Upper lobe of right lung (tissue), 1 donor: ENCODE results near the gene LRMDA. TPM values are rescaled to one million over a fixed set of nuclear protein-coding genes. Genes with fewer than 3 reads are reported as not detected.
A peak's percentile ranks its signal among the peaks of the same experiment; 100 is the strongest.

Experiments
- ATAC-seq: fragments of 200-7000 bp; cut with Tn5 transposase; one replicate; pipeline ENCODE4 v1.9.1; 2020; ENCODE audit warnings: mild to moderate bottlenecking, moderate library complexity
- DNase-seq: peaks from one replicate; pipeline ENCODE4 v3.0.0-alpha.2; 2020
- H3K27ac ChIP-seq: fragments of 200-600 bp; one replicate; pipeline ENCODE4 v1.8.0; 2022
- H3K27me3 ChIP-seq: fragments of 200-600 bp; one replicate; pipeline ENCODE4 v1.8.0; 2022; ENCODE audit warnings: mild to moderate bottlenecking
- H3K36me3 ChIP-seq: fragments of 200-600 bp; one replicate; pipeline ENCODE4 v1.8.0; 2022
- H3K4me1 ChIP-seq: fragments of 200-600 bp; one replicate; pipeline ENCODE4 v1.8.0; 2022
- H3K4me3 ChIP-seq: fragments of 200-600 bp; one replicate; pipeline ENCODE4 v1.8.0; 2022; ENCODE audit warnings: mild to moderate bottlenecking
- H3K9me3 ChIP-seq: fragments of 200-600 bp; one replicate; pipeline ENCODE4 v1.8.0; 2022
- intact Hi-C: fragments of 100-400 bp; cut with DNase I; formaldehyde crosslinking; loops from one replicate; pipeline ENCODE4 v1.11.0; 2022
- total RNA-seq: library from RNA; stranded (reverse); fragmentation: NEBNext Ultra II Directional; extraction: Animal tissue kit (Norgen Biotek cat#: 25700); gene quantifications from one replicate; pipeline ENCODE4 v1.2.1, GENCODE V29; 2021
- TF ChIP-seq, protein P1 (sequence below): fragments of 200-600 bp; IDR thresholded peaks from one replicate; pipeline ENCODE4 v1.8.0; 2022; ENCODE audit warnings: antibody characterized with exemption
- donor health status: DM: no; HTN: yes; CAD: no; lungs with severe emphysema.

Gene LRMDA
- total RNA-seq, 1 donor from 2014 or later = 20.0 TPM

GRCh38 chr10:75425291-75426079, 5.9 kb upstream of the LRMDA start:
- DNase-seq (no peak), ATAC-seq (no peak)
- Histone ChIP-seq H3K9me3 (no peaks in the 10 kb centered on the region), H3K36me3 (no peaks in the 10 kb centered on the region), H3K27ac (no peak overlapping the region), H3K4me1 (peaks cover 21% of the 10 kb centered on the region), H3K27me3 (no peaks in the 10 kb centered on the region), H3K4me3 (no peak overlapping the region)
- TF ChIP-seq, protein P1, sequence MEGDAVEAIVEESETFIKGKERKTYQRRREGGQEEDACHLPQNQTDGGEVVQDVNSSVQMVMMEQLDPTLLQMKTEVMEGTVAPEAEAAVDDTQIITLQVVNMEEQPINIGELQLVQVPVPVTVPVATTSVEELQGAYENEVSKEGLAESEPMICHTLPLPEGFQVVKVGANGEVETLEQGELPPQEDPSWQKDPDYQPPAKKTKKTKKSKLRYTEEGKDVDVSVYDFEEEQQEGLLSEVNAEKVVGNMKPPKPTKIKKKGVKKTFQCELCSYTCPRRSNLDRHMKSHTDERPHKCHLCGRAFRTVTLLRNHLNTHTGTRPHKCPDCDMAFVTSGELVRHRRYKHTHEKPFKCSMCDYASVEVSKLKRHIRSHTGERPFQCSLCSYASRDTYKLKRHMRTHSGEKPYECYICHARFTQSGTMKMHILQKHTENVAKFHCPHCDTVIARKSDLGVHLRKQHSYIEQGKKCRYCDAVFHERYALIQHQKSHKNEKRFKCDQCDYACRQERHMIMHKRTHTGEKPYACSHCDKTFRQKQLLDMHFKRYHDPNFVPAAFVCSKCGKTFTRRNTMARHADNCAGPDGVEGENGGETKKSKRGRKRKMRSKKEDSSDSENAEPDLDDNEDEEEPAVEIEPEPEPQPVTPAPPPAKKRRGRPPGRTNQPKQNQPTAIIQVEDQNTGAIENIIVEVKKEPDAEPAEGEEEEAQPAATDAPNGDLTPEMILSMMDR = no peak
- intact Hi-C loops = no loop called here

DNA sequence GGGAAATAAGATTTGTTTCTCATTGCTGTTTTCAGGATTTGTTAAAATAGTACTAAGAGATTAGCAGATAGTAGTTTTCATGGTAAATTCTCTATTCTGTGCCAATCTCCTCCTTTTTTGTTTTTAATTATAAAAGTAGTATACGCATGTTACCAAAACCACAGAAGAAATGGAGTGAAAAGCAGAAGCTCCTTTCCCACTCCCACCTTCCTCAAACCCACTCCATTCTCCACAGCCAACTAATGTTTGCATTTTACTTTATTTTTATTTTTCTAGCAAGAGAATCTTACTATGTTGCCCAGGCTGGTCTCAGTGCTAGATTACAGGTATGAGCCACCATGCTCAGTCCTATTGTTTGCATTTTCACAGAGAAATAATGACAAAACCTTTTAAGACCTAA, 4.5 kb upstream of the LRMDA start:
- intact Hi-C loops = no loop called here
- ATAC-seq (no peak), DNase-seq (no peak)
- peaks cover 29% of the 10 kb centered on the region for H3K4me1 ChIP-seq
- no peak overlapping the region for H3K27ac ChIP-seq
- no peak overlapping the region for H3K4me3 ChIP-seq
- TF ChIP-seq, protein P1 = no peak
- H3K36me3 ChIP-seq = no peaks in the 10 kb centered on the region
- no peaks in the 10 kb centered on the region for H3K27me3 ChIP-seq
- H3K9me3 ChIP-seq = no peaks in the 10 kb centered on the region

GRCh38 chr10:75427951-75428350, 3.5 kb upstream of the LRMDA start:
- no peak for ATAC-seq
- H3K27ac ChIP-seq = no peak overlapping the region
- no peak overlapping the region for H3K4me3 ChIP-seq
- no peaks in the 10 kb centered on the region for H3K27me3 ChIP-seq
- TF ChIP-seq, protein P1 = no peak
- H3K36me3 ChIP-seq = no peaks in the 10 kb centered on the region
- intact Hi-C loops = no loop called here
- H3K9me3 ChIP-seq = no peaks in the 10 kb centered on the region
- H3K4me1 ChIP-seq = peaks cover 40% of the 10 kb centered on the region
- no peak for DNase-seq

DNA sequence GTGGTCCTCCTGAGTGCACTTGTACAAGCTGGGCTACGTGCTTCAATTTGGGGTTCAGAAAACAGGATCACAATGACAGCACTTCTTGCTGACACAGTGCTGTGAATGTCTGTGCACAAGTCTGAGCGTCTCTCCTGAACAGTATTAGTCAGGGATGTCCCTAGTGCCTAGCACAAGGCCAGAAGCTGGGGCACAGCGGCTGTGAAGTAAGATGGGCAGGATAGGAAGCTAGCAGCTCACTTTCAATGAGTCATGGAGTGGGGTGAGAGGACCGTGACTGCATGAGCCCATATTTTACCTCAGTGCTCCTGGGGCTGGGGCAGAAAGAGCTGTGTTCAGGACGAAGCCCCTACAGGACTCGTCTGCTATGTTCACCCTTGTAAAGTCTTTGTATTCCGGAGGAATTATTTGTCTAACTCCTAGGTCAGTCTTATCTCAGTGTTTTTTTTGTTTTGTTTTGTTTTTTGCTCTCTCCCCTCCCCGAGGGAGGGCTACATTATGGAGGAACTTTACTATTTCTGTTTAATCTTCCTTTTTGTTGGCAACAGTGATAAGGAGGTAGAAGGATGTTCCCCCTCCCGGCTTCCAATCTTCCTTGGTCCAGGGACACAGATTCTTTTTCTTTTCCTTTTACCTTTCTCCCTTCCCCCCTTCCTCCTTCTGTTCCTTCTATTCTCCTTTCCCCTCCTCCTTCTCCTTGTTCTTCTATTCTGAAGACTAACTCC, 2.8 kb upstream of the LRMDA start:
- peaks cover 43% of the 10 kb centered on the region for H3K4me1 ChIP-seq
- H3K27ac ChIP-seq = peak overlapping the region; percentile 47
- no peak for ATAC-seq
- intact Hi-C loops = no loop called here
- H3K9me3 ChIP-seq = no peaks in the 10 kb centered on the region
- no peak overlapping the region for H3K4me3 ChIP-seq
- H3K36me3 ChIP-seq = no peaks in the 10 kb centered on the region
- H3K27me3 ChIP-seq = no peaks in the 10 kb centered on the region
- no peak for DNase-seq
- TF ChIP-seq, protein P1 = no peak

GRCh38 chr10:75429159-75429827, 2.1 kb upstream of the LRMDA start:
- H3K4me1 ChIP-seq = peaks cover 43% of the 10 kb centered on the region
- no peaks in the 10 kb centered on the region for H3K9me3 ChIP-seq
- no peak for ATAC-seq

More at GRCh38 chr10:75429159-75429827, 2.1 kb upstream of the LRMDA start:
- no peak overlapping the region for H3K4me3 ChIP-seq
- no peaks in the 10 kb centered on the region for H3K36me3 ChIP-seq
- H3K27ac ChIP-seq = peak overlapping the region; percentile 47
- intact Hi-C loops = no loop called here
- H3K27me3 ChIP-seq = no peaks in the 10 kb centered on the region
- no peak for DNase-seq
- TF ChIP-seq, protein P1 = no peak
